K562 (cell line): ENCODE data around the gene SAMD8. TPM values are rescaled to one million over a fixed set of nuclear protein-coding genes. Genes with fewer than 3 reads are reported as not detected.

ENCODE experiments used
- FOXA1 ChIP-seq: fragments of 450-650 bp; IDR thresholded peaks from 2 replicates; pipeline ENCODE4 v1.6.1; 2016; ENCODE audit warnings: mild to moderate bottlenecking, borderline replicate concordance
- IRF2 ChIP-seq: sonication (generic); formaldehyde crosslinking; IDR thresholded peaks from 2 replicates; pipeline ENCODE4 v1.8.1; 2022; ENCODE audit warnings: mild to moderate bottlenecking, missing genetic modification reagents
- KDM1A ChIP-seq, 2 experiments: fragments of 450-650 bp; IDR thresholded peaks; 2 replicates each; pipeline ENCODE4 v1.6.1; 2016; ENCODE audit warnings: mild to moderate bottlenecking in 2 of 2
- MAFK ChIP-seq: IDR thresholded peaks from 2 replicates; pipeline ENCODE4 v1.6.1; 2011; ENCODE audit warnings: low read length, improper control_type of control experiment
- MTA3 ChIP-seq: fragments of 450-650 bp; formaldehyde crosslinking; IDR thresholded peaks from 2 replicates; pipeline ENCODE4 v1.6.1; 2017; ENCODE audit warnings: mild to moderate bottlenecking, borderline replicate concordance
- PHF20 ChIP-seq: fragments of 450-650 bp; IDR thresholded peaks from 2 replicates; pipeline ENCODE4 v1.6.1; 2018; ENCODE audit not compliant: partially characterized antibody
- RBFOX2 ChIP-seq: fragments of 200-400 bp; formaldehyde crosslinking; IDR thresholded peaks from 2 replicates; pipeline ENCODE4 v1.6.1; 2017; ENCODE audit warnings: low read depth, mild to moderate bottlenecking, low read length, moderate library complexity
- RFX5 ChIP-seq: IDR thresholded peaks from 2 replicates; pipeline ENCODE4 v1.6.1; 2011; ENCODE audit warnings: low read depth, mild to moderate bottlenecking, improper control_type of control experiment, low read length
- SMARCE1 ChIP-seq: fragments of 450-650 bp; IDR thresholded peaks from 2 replicates; pipeline ENCODE4 v1.7.1; 2016; ENCODE audit warnings: mild to moderate bottlenecking
- XRCC5 ChIP-seq: fragments of 200-400 bp; formaldehyde crosslinking; IDR thresholded peaks from 2 replicates; pipeline ENCODE4 v1.6.1; 2017; ENCODE audit warnings: low read depth, mild to moderate bottlenecking, low read length
- ZBTB1 ChIP-seq: sonication (generic); formaldehyde crosslinking; IDR thresholded peaks from 2 replicates; pipeline ENCODE4 v1.8.1; 2023; ENCODE audit warnings: missing genetic modification reagents, low read depth, mild to moderate bottlenecking, borderline replicate concordance
- ZNF551 ChIP-seq: fragments of 250-450 bp; sonication (Bioruptor Pico); IDR thresholded peaks from 2 replicates; pipeline ENCODE4 v1.5.0; 2021; ENCODE audit warnings: mild to moderate bottlenecking, moderate library complexity
- ZNF780A ChIP-seq: fragments of 250-450 bp; sonication (Bioruptor Pico); IDR thresholded peaks from 2 replicates; pipeline ENCODE4 v1.5.0; 2021; ENCODE audit warnings: mild to moderate bottlenecking
- polyA plus RNA-seq, 8 experiments: library from polyadenylated mRNA; depleted of rRNA in 4 of 8; stranded (reverse) in 5 of 8; unstranded in 3 of 8; fragments of >200 nt; fragmentation: Nextera tagmentation in 2 of 8; fragmentation: Illumina TruSeq in 1 of 8; extraction: Ambion mirVana in 2 of 8; extraction: Trizol in 1 of 8; gene quantifications; 2 replicates each; pipeline versions ENCODE4 v1.2.1 to v1.2.3, GENCODE V29; 2011 to 2014; ENCODE audit warnings: inconsistent platforms in 1 of 8, missing spikeins in 1 of 8
- total RNA-seq, 7 experiments: library from RNA; depleted of rRNA in 6 of 7; stranded (reverse); fragments of >200 nt in 6 of 7; fragmentation: Illumina TruSeq in 2 of 7; extraction: Trizol in 2 of 7; gene quantifications; 2 replicates each; pipeline versions ENCODE4 v1.2.1 to v1.2.3, GENCODE V29; 2011 to 2021; ENCODE audit warnings: low replicate concordance in 1 of 7
- TF ChIP-seq, protein P1 (sequence below): fragments of 250-450 bp; sonication (Bioruptor Pico); IDR thresholded peaks from 2 replicates; pipeline ENCODE4 v1.4.0; 2020; ENCODE audit warnings: mild to moderate bottlenecking, moderate library complexity
- TF ChIP-seq, protein P2 (sequence below): fragments of 450-650 bp; IDR thresholded peaks from one replicate; pipeline ENCODE4 v1.6.1; 2018; ENCODE audit warnings: mild to moderate bottlenecking, moderate library complexity; ENCODE audit not compliant: partially characterized antibody
- TF ChIP-seq, protein P3 (sequence below): sonication (generic); formaldehyde crosslinking; IDR thresholded peaks from 2 replicates; pipeline ENCODE4 v1.8.0; 2022; ENCODE audit warnings: mild to moderate bottlenecking, missing genetic modification reagents
- TF ChIP-seq, protein P4 (sequence below): fragments of 450-650 bp; formaldehyde crosslinking; IDR thresholded peaks from 2 replicates; pipeline ENCODE4 v1.4.0; 2020; ENCODE audit warnings: mild to moderate bottlenecking, moderate library complexity

The SAMD8 gene
- total and polyA plus RNA-seq, 9 of the 15 experiments (the other 6 are each of a cell fraction or from before 2014, with no cell fraction given) = 2.7 to 16.1 (median 6.2) TPM

DNA sequence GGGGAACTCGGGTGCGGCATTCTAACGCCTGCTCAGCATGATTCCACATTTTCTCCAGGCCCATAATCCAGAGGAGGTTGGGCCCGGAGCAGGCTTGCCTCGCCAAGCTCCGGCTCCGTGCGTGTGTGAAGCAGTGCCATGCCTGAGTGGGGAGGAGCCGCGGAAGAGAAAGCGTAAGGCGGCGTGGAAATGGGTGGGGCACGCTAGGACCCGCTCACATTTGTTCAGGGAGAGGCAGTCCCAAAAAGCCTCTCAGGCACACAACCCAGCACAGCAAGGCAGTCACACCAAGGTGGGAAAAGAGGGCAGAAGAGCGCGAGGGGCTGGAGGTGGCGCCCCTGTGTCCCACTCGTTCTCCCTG lies 98.4 kb downstream of the SAMD8 start (continued):
- no peak for TF ChIP-seq RFX5
- TF ChIP-seq, protein P1, sequence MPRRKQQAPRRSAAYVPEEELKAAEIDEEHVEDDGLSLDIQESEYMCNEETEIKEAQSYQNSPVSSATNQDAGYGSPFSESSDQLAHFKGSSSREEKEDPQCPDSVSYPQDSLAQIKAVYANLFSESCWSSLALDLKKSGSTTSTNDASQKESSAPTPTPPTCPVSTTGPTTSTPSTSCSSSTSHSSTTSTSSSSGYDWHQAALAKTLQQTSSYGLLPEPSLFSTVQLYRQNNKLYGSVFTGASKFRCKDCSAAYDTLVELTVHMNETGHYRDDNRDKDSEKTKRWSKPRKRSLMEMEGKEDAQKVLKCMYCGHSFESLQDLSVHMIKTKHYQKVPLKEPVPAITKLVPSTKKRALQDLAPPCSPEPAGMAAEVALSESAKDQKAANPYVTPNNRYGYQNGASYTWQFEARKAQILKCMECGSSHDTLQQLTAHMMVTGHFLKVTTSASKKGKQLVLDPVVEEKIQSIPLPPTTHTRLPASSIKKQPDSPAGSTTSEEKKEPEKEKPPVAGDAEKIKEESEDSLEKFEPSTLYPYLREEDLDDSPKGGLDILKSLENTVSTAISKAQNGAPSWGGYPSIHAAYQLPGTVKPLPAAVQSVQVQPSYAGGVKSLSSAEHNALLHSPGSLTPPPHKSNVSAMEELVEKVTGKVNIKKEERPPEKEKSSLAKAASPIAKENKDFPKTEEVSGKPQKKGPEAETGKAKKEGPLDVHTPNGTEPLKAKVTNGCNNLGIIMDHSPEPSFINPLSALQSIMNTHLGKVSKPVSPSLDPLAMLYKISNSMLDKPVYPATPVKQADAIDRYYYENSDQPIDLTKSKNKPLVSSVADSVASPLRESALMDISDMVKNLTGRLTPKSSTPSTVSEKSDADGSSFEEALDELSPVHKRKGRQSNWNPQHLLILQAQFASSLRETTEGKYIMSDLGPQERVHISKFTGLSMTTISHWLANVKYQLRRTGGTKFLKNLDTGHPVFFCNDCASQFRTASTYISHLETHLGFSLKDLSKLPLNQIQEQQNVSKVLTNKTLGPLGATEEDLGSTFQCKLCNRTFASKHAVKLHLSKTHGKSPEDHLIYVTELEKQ = no peak
- TF ChIP-seq XRCC5 = no peak
- TF ChIP-seq ZBTB1 (CRISPR knock-in tag) = peak; percentile 70; the same call in 1 of the 2 replicates
- peak; percentile 50 for TF ChIP-seq MAFK
- no peak for TF ChIP-seq ZNF551 (CRISPR knock-in tag)
- no peak for TF ChIP-seq RBFOX2
- TF ChIP-seq IRF2 (CRISPR knock-in tag) = no peak
- TF ChIP-seq SMARCE1 = peak; percentile 78
- no peak for TF ChIP-seq KDM1A (IDR thresholded peaks at IDR 0.05)
- TF ChIP-seq, protein P2, sequence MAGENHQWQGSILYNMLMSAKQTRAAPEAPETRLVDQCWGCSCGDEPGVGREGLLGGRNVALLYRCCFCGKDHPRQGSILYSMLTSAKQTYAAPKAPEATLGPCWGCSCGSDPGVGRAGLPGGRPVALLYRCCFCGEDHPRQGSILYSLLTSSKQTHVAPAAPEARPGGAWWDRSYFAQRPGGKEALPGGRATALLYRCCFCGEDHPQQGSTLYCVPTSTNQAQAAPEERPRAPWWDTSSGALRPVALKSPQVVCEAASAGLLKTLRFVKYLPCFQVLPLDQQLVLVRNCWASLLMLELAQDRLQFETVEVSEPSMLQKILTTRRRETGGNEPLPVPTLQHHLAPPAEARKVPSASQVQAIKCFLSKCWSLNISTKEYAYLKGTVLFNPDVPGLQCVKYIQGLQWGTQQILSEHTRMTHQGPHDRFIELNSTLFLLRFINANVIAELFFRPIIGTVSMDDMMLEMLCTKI = no peak
- TF ChIP-seq, protein P3, sequence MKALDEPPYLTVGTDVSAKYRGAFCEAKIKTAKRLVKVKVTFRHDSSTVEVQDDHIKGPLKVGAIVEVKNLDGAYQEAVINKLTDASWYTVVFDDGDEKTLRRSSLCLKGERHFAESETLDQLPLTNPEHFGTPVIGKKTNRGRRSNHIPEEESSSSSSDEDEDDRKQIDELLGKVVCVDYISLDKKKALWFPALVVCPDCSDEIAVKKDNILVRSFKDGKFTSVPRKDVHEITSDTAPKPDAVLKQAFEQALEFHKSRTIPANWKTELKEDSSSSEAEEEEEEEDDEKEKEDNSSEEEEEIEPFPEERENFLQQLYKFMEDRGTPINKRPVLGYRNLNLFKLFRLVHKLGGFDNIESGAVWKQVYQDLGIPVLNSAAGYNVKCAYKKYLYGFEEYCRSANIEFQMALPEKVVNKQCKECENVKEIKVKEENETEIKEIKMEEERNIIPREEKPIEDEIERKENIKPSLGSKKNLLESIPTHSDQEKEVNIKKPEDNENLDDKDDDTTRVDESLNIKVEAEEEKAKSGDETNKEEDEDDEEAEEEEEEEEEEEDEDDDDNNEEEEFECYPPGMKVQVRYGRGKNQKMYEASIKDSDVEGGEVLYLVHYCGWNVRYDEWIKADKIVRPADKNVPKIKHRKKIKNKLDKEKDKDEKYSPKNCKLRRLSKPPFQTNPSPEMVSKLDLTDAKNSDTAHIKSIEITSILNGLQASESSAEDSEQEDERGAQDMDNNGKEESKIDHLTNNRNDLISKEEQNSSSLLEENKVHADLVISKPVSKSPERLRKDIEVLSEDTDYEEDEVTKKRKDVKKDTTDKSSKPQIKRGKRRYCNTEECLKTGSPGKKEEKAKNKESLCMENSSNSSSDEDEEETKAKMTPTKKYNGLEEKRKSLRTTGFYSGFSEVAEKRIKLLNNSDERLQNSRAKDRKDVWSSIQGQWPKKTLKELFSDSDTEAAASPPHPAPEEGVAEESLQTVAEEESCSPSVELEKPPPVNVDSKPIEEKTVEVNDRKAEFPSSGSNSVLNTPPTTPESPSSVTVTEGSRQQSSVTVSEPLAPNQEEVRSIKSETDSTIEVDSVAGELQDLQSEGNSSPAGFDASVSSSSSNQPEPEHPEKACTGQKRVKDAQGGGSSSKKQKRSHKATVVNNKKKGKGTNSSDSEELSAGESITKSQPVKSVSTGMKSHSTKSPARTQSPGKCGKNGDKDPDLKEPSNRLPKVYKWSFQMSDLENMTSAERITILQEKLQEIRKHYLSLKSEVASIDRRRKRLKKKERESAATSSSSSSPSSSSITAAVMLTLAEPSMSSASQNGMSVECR (CRISPR knock-in tag) = no peak; the same call in 1 of the 2 replicates
- TF ChIP-seq, protein P4, sequence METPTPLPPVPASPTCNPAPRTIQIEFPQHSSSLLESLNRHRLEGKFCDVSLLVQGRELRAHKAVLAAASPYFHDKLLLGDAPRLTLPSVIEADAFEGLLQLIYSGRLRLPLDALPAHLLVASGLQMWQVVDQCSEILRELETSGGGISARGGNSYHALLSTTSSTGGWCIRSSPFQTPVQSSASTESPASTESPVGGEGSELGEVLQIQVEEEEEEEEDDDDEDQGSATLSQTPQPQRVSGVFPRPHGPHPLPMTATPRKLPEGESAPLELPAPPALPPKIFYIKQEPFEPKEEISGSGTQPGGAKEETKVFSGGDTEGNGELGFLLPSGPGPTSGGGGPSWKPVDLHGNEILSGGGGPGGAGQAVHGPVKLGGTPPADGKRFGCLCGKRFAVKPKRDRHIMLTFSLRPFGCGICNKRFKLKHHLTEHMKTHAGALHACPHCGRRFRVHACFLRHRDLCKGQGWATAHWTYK (CRISPR knock-in tag) = 0 out of 2 replicates have a peak, but pooled peaks have one; percentile 12
- no peak for TF ChIP-seq ZNF780A (CRISPR knock-in tag)
- TF ChIP-seq PHF20 = no peak
- TF ChIP-seq MTA3 = 0 out of 2 replicates have a peak, but pooled peaks have one; percentile 10
- no peak for TF ChIP-seq FOXA1
- TF ChIP-seq, all 486 proteins: peak for 89
